ENCODE results near the gene ZFAND3. TPM values are rescaled to one million over a fixed set of nuclear protein-coding genes. Genes with fewer than 3 reads are reported as not detected.

ZFAND3 gene
- total RNA-seq, 1 experiment from 2014 or later: 24.4 TPM

DNA sequence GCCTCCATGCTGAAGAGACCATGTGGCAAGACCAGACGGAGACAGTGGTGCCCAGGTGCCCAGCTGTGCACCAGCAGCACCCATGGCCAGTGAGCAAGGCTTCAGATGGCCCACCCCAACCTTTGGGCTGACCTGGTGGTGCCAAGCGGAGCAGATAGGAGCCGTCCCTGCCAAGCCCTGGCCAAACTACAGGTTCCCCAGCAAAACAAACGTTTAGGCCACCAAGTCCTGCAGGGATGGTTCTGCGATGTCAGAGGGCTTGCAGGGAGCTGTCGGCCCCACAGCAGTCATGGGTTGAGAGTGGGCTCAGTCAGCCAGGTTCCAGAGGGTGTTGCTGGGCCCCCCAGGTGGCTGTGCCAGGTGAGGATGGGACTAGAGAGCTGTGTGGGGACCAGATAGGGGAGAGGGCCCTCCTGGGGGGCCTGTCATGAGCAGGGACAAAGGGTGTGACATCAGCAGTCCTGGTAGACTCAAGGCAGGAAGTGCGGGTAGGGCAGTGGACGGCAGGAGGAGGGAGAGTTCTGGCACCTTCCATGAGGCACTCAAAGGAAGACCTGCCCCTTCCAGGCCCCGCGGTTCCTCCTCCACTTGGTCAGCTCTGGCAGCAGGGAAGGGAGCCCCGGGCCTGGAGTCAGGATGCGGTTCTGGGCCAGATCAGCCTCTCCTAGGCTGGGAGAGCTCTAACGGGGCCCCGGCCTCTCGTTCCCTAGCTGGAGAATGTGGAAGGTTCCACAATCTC, 342.4 kb downstream of the ZFAND3 start:
- H3K27me3 ChIP-seq (replicated peaks): no peaks in the 10 kb centered on the region
- H3K9me3 ChIP-seq (replicated peaks): no peaks in the 10 kb centered on the region
- DNase-seq (ENCODE audit: low read depth in 1 of 2, low spot score in 2 of 2): no peak
- no peaks in the 10 kb centered on the region for H3K4me1 ChIP-seq (replicated peaks)
- H3K4me3 ChIP-seq: no peak overlapping the region
- no peak overlapping the region for H3K27ac ChIP-seq
- H3K36me3 ChIP-seq: peaks cover 3% of the 10 kb centered on the region

DNA sequence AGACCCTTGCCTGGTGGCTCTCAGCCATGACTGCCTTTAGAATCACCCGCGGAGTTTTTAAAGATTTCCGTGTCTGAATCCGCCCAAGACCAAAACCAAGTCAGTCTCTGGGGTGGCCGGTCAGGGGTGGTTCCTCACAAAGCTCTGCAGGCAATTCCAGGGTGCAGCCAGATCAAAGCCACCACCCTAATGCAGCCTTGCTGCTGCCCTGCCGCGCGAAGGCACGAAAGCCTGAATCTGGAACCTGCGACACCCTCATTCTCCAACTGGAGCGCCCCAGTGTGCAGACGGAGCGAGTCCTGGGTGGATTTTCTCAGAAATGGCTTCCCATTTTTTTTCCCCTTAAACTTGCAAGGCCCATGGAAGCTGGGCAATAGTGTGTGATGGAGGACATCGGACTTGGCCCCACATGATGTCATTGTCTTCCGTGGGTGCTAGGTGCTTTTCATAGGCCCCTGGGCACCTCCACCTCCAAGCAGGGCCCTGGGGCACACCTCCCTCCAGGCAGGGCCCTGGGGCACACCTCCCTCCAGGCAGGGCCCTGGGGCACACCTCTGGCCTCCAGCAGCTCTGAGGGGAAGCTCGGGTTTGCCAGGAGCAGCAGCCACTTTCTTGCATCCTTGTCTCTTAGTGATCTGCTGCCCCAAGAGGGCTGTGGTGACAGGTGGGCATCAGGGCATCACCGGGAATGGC, 343.1 kb downstream of the ZFAND3 start:
- no peak overlapping the region for H3K4me3 ChIP-seq
- no peaks in the 10 kb centered on the region for H3K4me1 ChIP-seq (replicated peaks)
- no peaks in the 10 kb centered on the region for H3K27me3 ChIP-seq (replicated peaks)
- no peak for DNase-seq (ENCODE audit: low read depth in 1 of 2, low spot score in 2 of 2)
- H3K27ac ChIP-seq: no peak overlapping the region
- no peaks in the 10 kb centered on the region for H3K9me3 ChIP-seq (replicated peaks)
- H3K36me3 ChIP-seq: no peaks in the 10 kb centered on the region; the same call in 1 of the 2 replicates

DNA sequence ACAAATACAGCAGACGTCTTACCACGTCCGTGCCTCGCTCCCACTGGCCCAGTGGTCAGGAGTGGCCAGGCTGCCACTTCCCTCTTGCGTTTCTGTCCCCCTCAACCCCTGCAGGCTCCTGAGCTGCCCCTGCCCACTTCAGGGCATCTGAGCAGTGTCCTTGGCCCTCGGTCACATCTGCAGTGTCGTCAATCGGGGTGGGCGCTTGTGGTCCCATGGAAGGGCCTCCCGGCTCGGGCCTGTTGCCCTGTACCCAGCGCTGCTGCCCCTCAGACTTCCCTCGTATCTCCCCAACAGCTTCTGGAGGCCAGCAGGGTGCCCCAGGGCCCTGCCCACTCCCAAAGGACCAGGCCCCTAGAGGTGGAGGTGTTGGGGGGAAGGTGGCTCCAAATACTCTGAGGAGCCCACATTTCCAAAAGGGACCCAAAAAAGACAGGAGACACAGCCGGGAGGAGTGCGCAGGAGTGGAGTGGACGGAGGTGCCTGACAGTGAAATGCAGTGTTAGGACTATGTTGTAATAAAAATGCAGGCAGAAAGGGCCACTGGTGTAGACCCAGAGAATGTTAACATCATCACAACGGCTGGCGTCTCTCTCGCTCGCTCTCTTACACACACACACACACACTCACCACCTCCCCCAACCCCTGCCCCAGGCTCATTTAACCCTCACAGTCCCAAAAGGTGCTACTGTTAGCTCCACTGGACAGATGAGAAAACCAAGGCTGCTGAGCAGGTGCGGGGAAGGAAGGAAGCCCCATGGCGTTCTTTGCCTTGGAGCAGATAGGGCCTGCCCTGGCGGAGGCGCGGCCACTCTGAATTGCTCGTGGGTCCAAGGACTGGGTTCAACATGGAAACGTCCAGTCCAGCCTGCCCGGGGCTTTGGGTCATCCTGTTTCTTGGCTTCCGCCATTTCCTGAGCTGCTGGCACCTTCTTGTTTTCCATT, 343.9 kb downstream of the ZFAND3 start:
- H3K4me1 ChIP-seq (replicated peaks): no peaks in the 10 kb centered on the region

GRCh38 chr6:38164131-38164481, 344.6 kb downstream of the ZFAND3 start:
- DNase-seq (ENCODE audit: low read depth in 1 of 2, low spot score in 2 of 2): no peak
- Histone ChIP-seq H3K27ac (no peak overlapping the region), H3K27me3 (replicated peaks) (no peaks in the 10 kb centered on the region), H3K36me3 (no peaks in the 10 kb centered on the region; the same call in 1 of the 2 replicates), H3K4me3 (no peak overlapping the region), H3K4me1 (replicated peaks) (no peaks in the 10 kb centered on the region), H3K9me3 (replicated peaks) (no peaks in the 10 kb centered on the region)

More for the DNA sequence above, 343.9 kb downstream of the ZFAND3 start:
- no peak overlapping the region for H3K27ac ChIP-seq
- no peak for DNase-seq (ENCODE audit: low read depth in 1 of 2, low spot score in 2 of 2)
- no peaks in the 10 kb centered on the region for H3K9me3 ChIP-seq (replicated peaks)
- no peaks in the 10 kb centered on the region; the same call in 1 of the 2 replicates for H3K36me3 ChIP-seq
- H3K4me3 ChIP-seq: no peak overlapping the region
- no peaks in the 10 kb centered on the region for H3K27me3 ChIP-seq (replicated peaks)

- no peak for DNase-seq (ENCODE audit: low read depth in 1 of 2, low spot score in 2 of 2)
- no peaks in the 10 kb centered on the region for H3K4me1 ChIP-seq (replicated peaks)
- no peak overlapping the region for H3K27ac ChIP-seq
- H3K9me3 ChIP-seq (replicated peaks): no peaks in the 10 kb centered on the region
- H3K36me3 ChIP-seq: no peaks in the 10 kb centered on the region; the same call in 1 of the 2 replicates
- no peaks in the 10 kb centered on the region for H3K27me3 ChIP-seq (replicated peaks)
- no peak overlapping the region for H3K4me3 ChIP-seq
Observed at GRCh38 chr6:38164671-38165108, 345.2 kb downstream of the ZFAND3 start.

DNA sequence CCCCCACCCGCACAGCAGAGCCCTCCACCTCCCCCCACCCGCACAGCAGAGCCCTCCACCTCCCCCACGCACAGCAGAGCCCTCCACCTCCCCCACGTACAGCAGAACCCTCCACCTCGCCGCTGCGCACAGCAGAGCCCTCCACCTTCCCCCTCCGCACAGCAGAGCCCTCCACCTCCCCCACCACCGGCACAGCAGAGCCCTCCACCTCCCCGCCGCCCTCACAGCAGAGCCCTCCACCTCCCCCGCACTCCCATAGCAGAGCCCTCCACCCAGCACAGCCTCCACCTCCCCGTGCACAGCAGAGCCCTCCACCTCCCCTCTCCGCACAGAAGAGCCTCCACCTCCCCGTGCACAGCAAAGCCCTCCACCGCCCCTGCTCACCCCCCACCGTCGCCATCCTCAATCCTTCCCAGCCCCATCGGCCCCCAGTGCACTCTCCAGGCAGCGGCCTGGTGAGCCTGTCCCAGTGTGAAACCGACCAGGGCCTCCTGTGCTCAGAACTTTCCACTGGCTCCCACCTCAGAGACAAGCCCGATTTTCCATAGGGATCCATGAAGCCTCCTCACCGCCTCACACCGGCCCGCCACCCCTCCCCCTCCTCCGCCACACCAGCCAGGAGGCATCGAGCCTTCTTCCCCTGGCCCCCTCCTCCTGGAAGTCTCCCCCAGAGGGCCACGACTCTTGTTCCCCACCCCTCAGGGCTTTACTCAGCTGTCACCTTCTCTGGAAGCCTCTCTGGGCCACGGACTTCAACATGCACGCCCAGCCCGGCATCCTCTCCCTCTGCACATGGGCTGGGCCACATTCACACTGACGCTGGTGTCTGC, 347.1 kb downstream of the ZFAND3 start:
- Histone ChIP-seq H3K4me1 (replicated peaks) (no peaks in the 10 kb centered on the region), H3K4me3 (no peak overlapping the region), H3K36me3 (no peaks in the 10 kb centered on the region), H3K27me3 (replicated peaks) (no peaks in the 10 kb centered on the region), H3K9me3 (replicated peaks) (no peaks in the 10 kb centered on the region), H3K27ac (no peak overlapping the region)
- no peak for DNase-seq (ENCODE audit: low read depth in 1 of 2, low spot score in 2 of 2)

DNA sequence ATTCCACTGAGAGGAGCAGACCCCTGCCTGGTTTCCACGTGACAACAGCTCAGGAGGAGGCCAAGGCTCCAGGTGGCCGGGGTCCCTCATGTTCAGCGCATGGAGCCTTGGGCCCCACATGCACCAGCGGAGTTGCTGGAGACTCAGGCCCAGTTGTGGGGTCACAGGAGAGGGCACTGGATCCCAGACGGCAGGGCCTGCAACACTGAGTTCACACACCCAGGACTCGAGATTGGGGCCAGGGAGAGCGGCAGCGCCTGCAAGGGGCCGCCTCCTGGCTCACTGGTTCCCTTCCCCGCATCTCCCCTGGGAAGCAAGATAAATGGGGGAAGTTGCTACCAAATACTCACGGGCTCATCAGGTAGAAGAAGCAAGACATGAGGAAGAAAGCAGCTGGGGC, 348.1 kb downstream of the ZFAND3 start:
- no peak overlapping the region for H3K27ac ChIP-seq
- no peaks in the 10 kb centered on the region for H3K4me1 ChIP-seq (replicated peaks)
- H3K4me3 ChIP-seq: no peak overlapping the region
- DNase-seq (ENCODE audit: low read depth in 1 of 2, low spot score in 2 of 2): no peak
- no peaks in the 10 kb centered on the region for H3K27me3 ChIP-seq (replicated peaks)
- H3K36me3 ChIP-seq: no peaks in the 10 kb centered on the region
- no peaks in the 10 kb centered on the region for H3K9me3 ChIP-seq (replicated peaks)

GRCh38 chr6:38168126-38168525, 348.6 kb downstream of the ZFAND3 start:
- no peaks in the 10 kb centered on the region for H3K36me3 ChIP-seq

DNA sequence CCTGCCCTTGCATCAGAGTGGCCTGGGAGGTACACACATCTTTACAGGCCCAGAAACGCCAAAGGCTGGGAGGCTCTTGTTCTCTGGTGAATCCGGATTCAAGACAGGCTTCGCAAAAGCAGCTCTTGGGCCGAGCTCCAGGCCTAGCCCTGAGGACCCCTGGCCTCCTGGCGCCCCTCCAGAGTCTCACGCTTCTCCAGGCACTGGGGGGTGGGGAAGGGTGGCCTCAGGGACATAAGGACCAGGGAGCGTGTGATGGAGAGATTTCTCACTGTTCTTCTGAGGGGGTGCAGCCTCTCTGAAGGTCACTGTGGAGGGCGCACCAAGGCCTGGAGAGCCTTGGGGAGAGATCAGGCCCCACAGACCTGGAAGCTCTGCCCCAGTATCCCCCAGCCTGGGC, 349.2 kb downstream of the ZFAND3 start:
- no peaks in the 10 kb centered on the region for H3K9me3 ChIP-seq (replicated peaks)
- no peak overlapping the region for H3K27ac ChIP-seq
- H3K4me3 ChIP-seq: no peak overlapping the region
- H3K27me3 ChIP-seq (replicated peaks): no peaks in the 10 kb centered on the region
- H3K4me1 ChIP-seq (replicated peaks): no peaks in the 10 kb centered on the region
- no peaks in the 10 kb centered on the region for H3K36me3 ChIP-seq
- no peak for DNase-seq (ENCODE audit: low read depth in 1 of 2, low spot score in 2 of 2)

More at GRCh38 chr6:38168126-38168525, 348.6 kb downstream of the ZFAND3 start:
- Histone ChIP-seq H3K4me1 (replicated peaks) (no peaks in the 10 kb centered on the region), H3K4me3 (no peak overlapping the region), H3K9me3 (replicated peaks) (no peaks in the 10 kb centered on the region), H3K27ac (no peak overlapping the region), H3K27me3 (replicated peaks) (no peaks in the 10 kb centered on the region)
- DNase-seq (ENCODE audit: low read depth in 1 of 2, low spot score in 2 of 2): no peak

GRCh38 chr6:38169221-38169976, 349.9 kb downstream of the ZFAND3 start:
- no peaks in the 10 kb centered on the region for H3K27me3 ChIP-seq (replicated peaks)
- no peak overlapping the region for H3K27ac ChIP-seq
- H3K9me3 ChIP-seq (replicated peaks): no peaks in the 10 kb centered on the region
- DNase-seq (ENCODE audit: low read depth in 1 of 2, low spot score in 2 of 2): no peak
- H3K4me3 ChIP-seq: no peak overlapping the region
- H3K4me1 ChIP-seq (replicated peaks): no peaks in the 10 kb centered on the region
- no peaks in the 10 kb centered on the region for H3K36me3 ChIP-seq

- H3K27me3 ChIP-seq (replicated peaks): no peaks in the 10 kb centered on the region
- DNase-seq (ENCODE audit: low read depth in 1 of 2, low spot score in 2 of 2): no peak
- no peaks in the 10 kb centered on the region for H3K9me3 ChIP-seq (replicated peaks)
- H3K4me1 ChIP-seq (replicated peaks): no peaks in the 10 kb centered on the region
- no peak overlapping the region for H3K4me3 ChIP-seq
- no peak overlapping the region for H3K27ac ChIP-seq
- no peaks in the 10 kb centered on the region for H3K36me3 ChIP-seq
Observed at GRCh38 chr6:38169977-38170526, 350.5 kb downstream of the ZFAND3 start.

DNA sequence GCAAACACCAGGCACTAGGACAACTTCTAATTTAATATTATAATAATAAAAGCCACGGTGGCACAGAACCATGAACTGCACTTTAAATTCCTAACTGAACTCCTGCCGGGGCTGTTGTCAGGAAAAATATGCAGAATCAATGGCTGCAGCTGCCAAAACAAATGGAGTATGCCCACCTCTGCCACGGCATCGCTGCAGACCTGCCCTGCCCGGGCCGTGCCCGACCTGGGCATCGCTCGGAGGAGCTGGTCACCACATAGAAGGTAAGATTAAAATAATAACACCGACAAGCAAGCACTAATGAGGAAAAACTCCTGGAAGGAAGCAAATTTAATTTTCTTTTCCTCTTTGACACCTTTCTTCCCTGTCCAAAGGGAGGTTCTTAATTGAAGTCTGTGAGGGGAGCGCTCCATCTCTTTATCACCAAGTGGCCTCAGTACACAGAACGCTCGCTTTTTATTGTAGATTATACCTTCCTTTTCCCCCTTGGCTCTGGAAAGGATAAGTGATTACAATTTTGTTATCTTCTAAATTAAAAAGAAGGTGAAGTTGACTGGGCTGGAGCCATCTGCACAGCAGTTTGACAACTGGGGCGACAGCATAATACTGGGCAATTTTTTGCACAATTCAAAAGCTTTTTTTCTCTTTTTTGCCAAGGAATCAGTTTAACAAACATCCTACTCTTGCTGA, 351.3 kb downstream of the ZFAND3 start:
- no peaks in the 10 kb centered on the region for H3K27me3 ChIP-seq (replicated peaks)
- H3K27ac ChIP-seq: no peak overlapping the region
- DNase-seq (ENCODE audit: low read depth in 1 of 2, low spot score in 2 of 2): no peak
- H3K9me3 ChIP-seq (replicated peaks): no peaks in the 10 kb centered on the region
- H3K4me1 ChIP-seq (replicated peaks): no peaks in the 10 kb centered on the region
- no peaks in the 10 kb centered on the region for H3K36me3 ChIP-seq
- no peak overlapping the region for H3K4me3 ChIP-seq

All from SJSA1 (cell line).